Panc1 (cell line): ENCODE results near the gene C3orf85. TPM values are rescaled to one million over a fixed set of nuclear protein-coding genes. Genes with fewer than 3 reads are reported as not detected.

Experiments used
- ATAC-seq: fragments of 200-7000 bp; cut with Tn5 transposase; 2 replicates; pipeline ENCODE4 v1.9.1; 2020; ENCODE audit warnings: mild to moderate bottlenecking, moderate library complexity
- BruUV-seq: library from RNA; stranded (reverse); fragments of 400-500 nt; replicated peaks from 2 replicates; lab custom pipeline; 2021; lab: Mats Ljungman, UMichigan
- CTCF ChIA-PET: fragments of 300-600 bp; sonication (Branson Sonifier 250); formaldehyde crosslinking; loops from one replicate; lab custom pipeline; 2022; ENCODE audit warnings: antibody characterized with exemption; lab: Charles Lee
- POLR2A ChIA-PET: fragments of 300-600 bp; sonication (Branson Sonifier 250); formaldehyde crosslinking; loops from one replicate; lab custom pipeline; 2022; ENCODE audit warnings: antibody characterized with exemption; lab: Charles Lee
- DNase-seq: peaks from one replicate; pipeline ENCODE4 v3.0.0-alpha.2; 2010; ENCODE audit warnings: low read depth, low spot score
- H3K27ac ChIP-seq: 2 replicates; pipeline ENCODE4 v1.5.1; 2011; ENCODE audit warnings: mild to moderate bottlenecking, low read length, inconsistent platforms
- H3K27me3 ChIP-seq: fragments of 200-500 bp; sonication (Bioruptor generic); 2 replicates; pipeline ENCODE4 v1.6.0; 2014; ENCODE audit warnings: low read length, inconsistent platforms; ENCODE audit not compliant: control insufficient read depth, insufficient read depth
- H3K36me3 ChIP-seq: fragments of 200-500 bp; sonication (Bioruptor generic); 2 replicates; pipeline ENCODE4 v1.5.1; 2014; ENCODE audit warnings: inconsistent platforms, mild to moderate bottlenecking, low read length, moderate library complexity; ENCODE audit not compliant: control insufficient read depth, insufficient read depth
- H3K4me1 ChIP-seq: 2 replicates; pipeline ENCODE4 v1.5.1; 2011; ENCODE audit warnings: inconsistent platforms, mild to moderate bottlenecking, low read length, moderate library complexity; ENCODE audit not compliant: control insufficient read depth, insufficient read depth
- H3K4me3 ChIP-seq, 2 experiments: 2 replicates each; pipeline ENCODE4 v1.5.1; 2011 to 2012; ENCODE audit warnings: low read depth in 2 of 2, low read length in 2 of 2, mild to moderate bottlenecking in 2 of 2, inconsistent platforms in 1 of 2, moderate library complexity in 1 of 2
- H3K9me3 ChIP-seq: fragments of 200-500 bp; sonication (Bioruptor generic); 2 replicates; pipeline ENCODE4 v1.5.1; 2014; ENCODE audit warnings: low read depth, mild to moderate bottlenecking, inconsistent platforms, low read length, moderate library complexity; ENCODE audit not compliant: control insufficient read depth, insufficient read depth
- CTCF ChIP-seq: fragments of 450-650 bp; IDR thresholded peaks from 2 replicates; pipeline ENCODE4 v1.5.1; 2017; ENCODE audit warnings: mild to moderate bottlenecking
- POLR2AphosphoS5 ChIP-seq: IDR thresholded peaks from 2 replicates; pipeline ENCODE4 v1.6.1; 2012; ENCODE audit warnings: mild to moderate bottlenecking, low read depth, low read length, moderate library complexity
- REST ChIP-seq, 2 experiments: IDR thresholded peaks; 2 replicates each; pipeline ENCODE4 v1.6.1; 2011 to 2012; ENCODE audit warnings: low read depth in 2 of 2, control low read depth in 1 of 2, low read length in 1 of 2, mild to moderate bottlenecking in 1 of 2, moderate library complexity in 1 of 2; ENCODE audit not compliant: insufficient read depth in 1 of 2
- SIN3A ChIP-seq: IDR thresholded peaks from 2 replicates; pipeline ENCODE4 v1.6.1; 2012; ENCODE audit warnings: low read depth, mild to moderate bottlenecking, low read length, moderate library complexity, borderline replicate concordance; ENCODE audit not compliant: insufficient read depth
- TCF7L2 ChIP-seq: IDR thresholded peaks from 2 replicates; pipeline ENCODE4 v1.6.1; 2011; ENCODE audit warnings: mild to moderate bottlenecking, low read depth, low read length, inconsistent platforms
- in situ Hi-C: cut with HindIII; loops from 2 replicates; pipeline ENCODE4 v1.10.0; 2016; ENCODE audit warnings: low sequenced_read_pairs, low pct_unique_long_range_greater_than_20kb
- intact Hi-C: fragments of 100-400 bp; cut with micrococcal nuclease; formaldehyde crosslinking; loops from one replicate; pipeline ENCODE4 v1.10.0; 2022; ENCODE audit not compliant: unreplicated experiment
- total RNA-seq: library from RNA; stranded (reverse); gene quantifications from one replicate; pipeline ENCODE4 v1.2.1, GENCODE V29; 2021; ENCODE audit not compliant: unreplicated experiment

Gene C3orf85
- total RNA-seq, 1 experiment from 2014 or later: not detected

- BruUV-seq: no TSS peak
- no peaks in the 10 kb centered on the region for H3K9me3 ChIP-seq
- intact Hi-C loops: no loop called here
- ChIA-PET CTCF (no interaction called here), POLR2A (no interaction called here)
- no peak overlapping the region for H3K4me3 ChIP-seq
- H3K36me3 ChIP-seq: no peaks in the 10 kb centered on the region
- H3K27me3 ChIP-seq: no peaks in the 10 kb centered on the region
- ATAC-seq (no peak), DNase-seq (no peak)
- H3K27ac ChIP-seq: no peak overlapping the region
- no peak for TF ChIP-seq SIN3A
- no peaks in the 10 kb centered on the region for H3K4me1 ChIP-seq
- in situ Hi-C loops: no loop called here
Observed at GRCh38 chr3:109125902-109126301, 10.6 kb upstream of the C3orf85 start.

- CTCF ChIA-PET: no interaction called here
- no TSS peak for BruUV-seq
- intact Hi-C loops: no loop called here
- Histone ChIP-seq H3K9me3 (no peaks in the 10 kb centered on the region), H3K4me1 (no peaks in the 10 kb centered on the region), H3K27me3 (no peaks in the 10 kb centered on the region), H3K36me3 (no peaks in the 10 kb centered on the region), H3K4me3 (no peak overlapping the region), H3K27ac (no peak overlapping the region)
- in situ Hi-C loops: no loop called here
- DNase-seq: no peak
- no peak for ATAC-seq
- TF ChIP-seq CTCF (no peak), REST (IDR thresholded peaks at IDR 0.05; ENCODE audit: insufficient read depth in 1 of 2, low read depth in 2 of 2, low read length in 1 of 2) (no peak), TCF7L2 (no peak), POLR2AphosphoS5 (no peak), SIN3A (no peak)
- POLR2A ChIA-PET: no interaction called here
Observed at GRCh38 chr3:109127553-109127952, 9.0 kb upstream of the C3orf85 start.

GRCh38 chr3:109131276-109131675 lies 5.2 kb upstream of the C3orf85 start:
- BruUV-seq: no TSS peak
- TF ChIP-seq SIN3A (no peak), POLR2AphosphoS5 (no peak), CTCF (no peak), TCF7L2 (no peak), REST (IDR thresholded peaks at IDR 0.05; ENCODE audit: insufficient read depth in 1 of 2, low read depth in 2 of 2, low read length in 1 of 2) (no peak)
- Histone ChIP-seq H3K27ac (no peak overlapping the region), H3K36me3 (no peaks in the 10 kb centered on the region), H3K4me3 (no peak overlapping the region), H3K9me3 (no peaks in the 10 kb centered on the region), H3K27me3 (no peaks in the 10 kb centered on the region), H3K4me1 (no peaks in the 10 kb centered on the region)
- CTCF ChIA-PET: no interaction called here
- in situ Hi-C loops (no loop called here), intact Hi-C loops (no loop called here)
- ATAC-seq (no peak), DNase-seq (no peak)
- POLR2A ChIA-PET: no interaction called here
